Measurements from ENCODE around the gene HHIP.

HHIP gene

DNA sequence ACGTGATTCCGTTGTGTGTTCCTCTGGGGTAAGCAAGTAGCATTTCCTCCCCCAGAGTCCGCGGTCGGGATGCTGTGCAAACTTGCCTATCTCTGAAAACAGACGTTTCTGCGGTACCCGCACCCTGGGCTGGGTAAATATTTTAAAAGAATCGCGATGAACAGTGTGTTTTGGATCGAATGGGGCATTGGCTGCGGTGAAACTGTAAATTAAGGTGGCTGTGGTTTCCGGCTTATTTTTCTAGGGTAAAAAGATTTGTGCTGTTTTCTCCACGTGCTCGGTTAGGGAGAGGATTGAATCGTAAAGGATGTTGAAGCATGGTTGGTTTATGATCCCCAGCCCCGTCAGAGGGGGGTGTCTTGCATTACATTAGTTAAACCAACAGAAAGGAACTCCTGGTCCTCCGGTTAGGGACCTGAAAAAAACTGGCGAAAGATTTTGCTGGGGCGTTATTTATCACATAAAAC lies 1.2 kb downstream of the HHIP start:
- Histone ChIP-seq H3K36me3 (ENCODE audit: insufficient read depth, low read length) (no peaks in the 10 kb centered on the region), H2AFZ (ENCODE audit: low read length) (no peak overlapping the region), H3K79me2 (ENCODE audit: insufficient read depth, low read length) (no peaks in the 10 kb centered on the region), H3K4me2 (ENCODE audit: low read length) (no peak overlapping the region), H3K9ac (ENCODE audit: low read length) (no peak overlapping the region), H4K20me1 (ENCODE audit: insufficient read depth, low read length) (no peaks in the 10 kb centered on the region), H3K9me3 (ENCODE audit: low read length) (no peaks in the 10 kb centered on the region), H3K4me1 (ENCODE audit: insufficient read depth, low read length, severe bottlenecking) (no peaks in the 10 kb centered on the region), H3F3A (ENCODE audit: insufficient read depth, low read length) (no peaks in the 10 kb centered on the region), H3K27ac (ENCODE audit: low read depth, low read length, poor library complexity, severe bottlenecking) (no peak overlapping the region), H3K9me2 (ENCODE audit: low read depth, low read length) (no peaks in the 10 kb centered on the region), H3K4me3 (ENCODE audit: low read depth, low read length, poor library complexity, severe bottlenecking) (no peak overlapping the region), H3K27me3 (ENCODE audit: insufficient read depth, low read length) (no peaks in the 10 kb centered on the region)
- TF ChIP-seq, protein P1, sequence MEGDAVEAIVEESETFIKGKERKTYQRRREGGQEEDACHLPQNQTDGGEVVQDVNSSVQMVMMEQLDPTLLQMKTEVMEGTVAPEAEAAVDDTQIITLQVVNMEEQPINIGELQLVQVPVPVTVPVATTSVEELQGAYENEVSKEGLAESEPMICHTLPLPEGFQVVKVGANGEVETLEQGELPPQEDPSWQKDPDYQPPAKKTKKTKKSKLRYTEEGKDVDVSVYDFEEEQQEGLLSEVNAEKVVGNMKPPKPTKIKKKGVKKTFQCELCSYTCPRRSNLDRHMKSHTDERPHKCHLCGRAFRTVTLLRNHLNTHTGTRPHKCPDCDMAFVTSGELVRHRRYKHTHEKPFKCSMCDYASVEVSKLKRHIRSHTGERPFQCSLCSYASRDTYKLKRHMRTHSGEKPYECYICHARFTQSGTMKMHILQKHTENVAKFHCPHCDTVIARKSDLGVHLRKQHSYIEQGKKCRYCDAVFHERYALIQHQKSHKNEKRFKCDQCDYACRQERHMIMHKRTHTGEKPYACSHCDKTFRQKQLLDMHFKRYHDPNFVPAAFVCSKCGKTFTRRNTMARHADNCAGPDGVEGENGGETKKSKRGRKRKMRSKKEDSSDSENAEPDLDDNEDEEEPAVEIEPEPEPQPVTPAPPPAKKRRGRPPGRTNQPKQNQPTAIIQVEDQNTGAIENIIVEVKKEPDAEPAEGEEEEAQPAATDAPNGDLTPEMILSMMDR (IDR thresholded peaks at IDR 0.05; ENCODE audit: low read length) = no peak
- no peak for TF ChIP-seq EZH2 (IDR thresholded peaks at IDR 0.05; ENCODE audit: borderline replicate concordance, low read length)

DNA sequence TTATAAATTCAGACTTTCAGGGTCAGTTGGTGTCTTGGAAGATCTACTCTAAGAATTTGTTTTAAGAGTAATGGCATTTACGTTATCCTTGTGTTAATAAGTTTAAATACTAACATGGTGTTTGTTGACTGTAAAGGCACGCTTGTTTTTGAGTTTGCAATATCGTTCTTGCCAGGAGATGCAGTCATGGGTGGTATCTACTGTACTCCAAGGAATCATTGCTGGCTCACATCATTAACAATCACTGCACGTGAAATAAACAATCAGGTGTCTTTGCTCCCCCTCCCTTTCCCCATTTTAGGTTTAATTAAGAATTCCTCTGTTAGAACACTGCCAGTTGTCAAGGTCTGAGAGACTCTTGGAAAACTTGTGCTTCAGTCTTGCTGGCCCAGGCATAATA lies 1.6 kb downstream of the HHIP start:
- Histone ChIP-seq H3K4me3 (ENCODE audit: low read depth, low read length, poor library complexity, severe bottlenecking) (no peak overlapping the region), H3K79me2 (ENCODE audit: insufficient read depth, low read length) (no peaks in the 10 kb centered on the region), H3K9me2 (ENCODE audit: low read depth, low read length) (no peaks in the 10 kb centered on the region), H3K9ac (ENCODE audit: low read length) (no peak overlapping the region), H3F3A (ENCODE audit: insufficient read depth, low read length) (no peaks in the 10 kb centered on the region), H3K9me3 (ENCODE audit: low read length) (no peaks in the 10 kb centered on the region), H3K4me1 (ENCODE audit: insufficient read depth, low read length, severe bottlenecking) (no peaks in the 10 kb centered on the region), H2AFZ (ENCODE audit: low read length) (no peak overlapping the region), H3K36me3 (ENCODE audit: insufficient read depth, low read length) (no peaks in the 10 kb centered on the region), H3K27me3 (ENCODE audit: insufficient read depth, low read length) (no peaks in the 10 kb centered on the region), H3K4me2 (ENCODE audit: low read length) (no peak overlapping the region), H4K20me1 (ENCODE audit: insufficient read depth, low read length) (no peaks in the 10 kb centered on the region), H3K27ac (ENCODE audit: low read depth, low read length, poor library complexity, severe bottlenecking) (no peak overlapping the region)
- TF ChIP-seq, protein P1 (IDR thresholded peaks at IDR 0.05; ENCODE audit: low read length) = no peak
- no peak for TF ChIP-seq EZH2 (IDR thresholded peaks at IDR 0.05; ENCODE audit: borderline replicate concordance, low read length)

DNA sequence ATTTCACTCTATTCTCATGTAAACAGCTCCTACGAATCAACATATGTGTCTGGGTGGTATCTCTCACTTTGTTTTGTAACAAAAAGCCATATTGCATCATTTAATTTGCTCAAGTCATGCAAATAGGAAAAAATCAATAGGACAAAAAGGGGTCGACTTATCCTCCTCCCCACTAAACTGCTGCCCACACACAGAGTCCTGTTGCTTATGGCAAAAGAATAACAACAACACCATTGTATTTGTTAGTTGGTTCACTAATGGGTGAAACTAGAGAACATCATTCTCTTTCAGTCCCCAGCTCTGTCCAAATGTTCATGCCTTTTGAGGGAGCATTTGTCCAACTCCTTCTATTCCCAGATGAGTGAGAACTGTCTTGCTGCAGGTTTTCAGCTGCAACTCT lies 2.1 kb downstream of the HHIP start:
- Histone ChIP-seq H3K4me2 (ENCODE audit: low read length) (no peak overlapping the region), H3K4me3 (ENCODE audit: low read depth, low read length, poor library complexity, severe bottlenecking) (no peak overlapping the region), H4K20me1 (ENCODE audit: insufficient read depth, low read length) (no peaks in the 10 kb centered on the region), H2AFZ (ENCODE audit: low read length) (no peak overlapping the region), H3F3A (ENCODE audit: insufficient read depth, low read length) (no peaks in the 10 kb centered on the region), H3K27ac (ENCODE audit: low read depth, low read length, poor library complexity, severe bottlenecking) (no peak overlapping the region), H3K9me3 (ENCODE audit: low read length) (no peaks in the 10 kb centered on the region), H3K36me3 (ENCODE audit: insufficient read depth, low read length) (no peaks in the 10 kb centered on the region), H3K9me2 (ENCODE audit: low read depth, low read length) (no peaks in the 10 kb centered on the region), H3K27me3 (ENCODE audit: insufficient read depth, low read length) (no peaks in the 10 kb centered on the region), H3K79me2 (ENCODE audit: insufficient read depth, low read length) (no peaks in the 10 kb centered on the region), H3K9ac (ENCODE audit: low read length) (no peak overlapping the region), H3K4me1 (ENCODE audit: insufficient read depth, low read length, severe bottlenecking) (no peaks in the 10 kb centered on the region)
- TF ChIP-seq EZH2 (IDR thresholded peaks at IDR 0.05; ENCODE audit: borderline replicate concordance, low read length) = no peak
- TF ChIP-seq, protein P1 (IDR thresholded peaks at IDR 0.05; ENCODE audit: low read length) = no peak
